LoVo (cell line): Measurements from ENCODE around the gene STT3B.

ENCODE experiments used
- DNase-seq: peaks from one replicate; pipeline ENCODE4 v3.0.0-alpha.2; 2016; ENCODE audit warnings: low spot score

The STT3B gene

DNA sequence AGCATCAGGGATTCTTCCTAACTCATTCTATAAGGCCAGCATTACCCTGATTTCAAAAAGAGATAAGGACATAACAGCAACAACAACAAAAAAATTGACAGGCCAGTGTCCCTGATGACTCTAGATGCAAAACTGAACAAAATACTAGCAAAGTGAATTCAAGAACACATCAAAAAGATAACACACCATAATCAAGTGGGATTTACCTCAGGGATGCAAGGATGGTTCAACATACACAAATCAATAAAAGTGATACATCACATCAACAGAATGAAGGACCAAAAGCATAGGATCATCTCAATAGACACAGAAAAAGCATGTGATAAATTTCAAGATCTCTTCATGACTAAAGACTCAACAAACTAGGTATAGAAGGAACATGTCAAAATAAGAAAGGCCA lies 119.6 kb downstream of the STT3B start:
- no peak for DNase-seq

DNA sequence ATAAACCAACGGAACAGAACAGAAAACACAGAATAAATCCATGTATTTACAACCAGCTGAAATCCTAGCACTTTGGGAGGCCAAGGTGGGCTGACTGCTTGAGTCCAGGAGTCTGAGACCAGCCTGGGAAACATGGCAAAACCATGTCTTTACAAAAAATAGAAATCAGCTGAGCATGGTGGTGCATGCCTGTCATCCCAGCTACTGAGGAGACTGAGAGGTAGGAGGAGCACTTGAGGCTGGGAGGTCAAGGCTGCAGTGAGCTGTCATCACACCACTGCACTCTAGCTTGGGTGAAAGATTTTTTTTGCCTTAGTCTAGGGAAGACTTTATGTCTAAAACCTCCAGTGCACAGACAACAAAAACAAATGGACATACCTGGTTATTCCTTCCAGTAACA lies 120.7 kb downstream of the STT3B start:
- DNase-seq, result no peak

DNA sequence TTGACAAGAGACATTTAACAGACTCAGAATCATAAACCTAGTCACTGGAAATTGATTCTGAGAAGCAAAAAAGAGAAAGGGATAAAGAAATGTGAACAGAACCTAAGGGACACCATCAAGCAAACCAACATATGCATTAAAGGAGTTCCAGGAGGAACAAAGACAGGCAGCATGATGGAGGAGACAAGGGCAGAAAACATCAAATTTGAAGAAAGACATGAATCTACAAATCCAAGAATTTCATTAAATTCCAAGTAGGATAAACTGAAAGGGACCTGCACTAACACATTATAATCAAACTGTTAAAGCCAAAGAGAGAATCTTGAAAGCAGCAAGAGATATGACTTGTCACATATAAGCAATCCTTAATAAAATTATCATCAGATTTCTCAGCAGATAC lies 122.3 kb downstream of the STT3B start:
- DNase-seq, result no peak

GRCh38 chr3:31659246-31659645 lies 126.5 kb downstream of the STT3B start:
- DNase-seq, result no peak

GRCh38 chr3:31661286-31661685 lies 128.6 kb downstream of the STT3B start:
- DNase-seq, result no peak

DNA sequence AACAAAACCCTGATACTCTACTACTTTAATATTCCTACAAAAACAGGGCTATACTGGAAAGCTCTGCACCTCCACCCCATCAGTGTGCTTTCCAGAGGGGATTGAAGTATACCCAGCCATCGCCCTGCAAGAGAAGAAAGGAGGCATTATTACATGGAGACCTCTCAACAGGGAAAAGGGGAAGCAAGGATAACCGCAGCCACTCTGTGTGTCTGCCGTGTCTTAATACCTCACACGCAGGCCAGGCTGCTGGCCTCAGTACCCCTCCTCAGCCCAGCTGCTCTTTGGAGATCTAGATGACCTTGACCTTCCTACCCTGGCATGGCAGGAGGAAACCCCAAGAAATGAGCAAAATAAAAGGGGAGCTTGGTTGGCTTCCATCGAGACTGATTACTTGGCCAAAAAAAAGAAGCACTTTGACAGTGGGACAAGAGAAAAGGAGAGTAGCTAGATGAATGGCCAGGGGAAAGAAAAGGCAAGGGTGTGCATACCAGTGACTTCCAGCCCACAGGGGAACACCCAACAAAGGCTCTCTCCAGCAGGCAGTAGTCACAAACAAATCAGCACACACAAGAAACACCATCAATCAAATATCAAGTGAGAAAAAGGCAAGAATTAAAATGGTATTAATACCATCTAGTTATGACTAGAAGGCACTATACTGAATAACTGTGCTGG lies 129.4 kb downstream of the STT3B start:
- DNase-seq, result no peak

DNA sequence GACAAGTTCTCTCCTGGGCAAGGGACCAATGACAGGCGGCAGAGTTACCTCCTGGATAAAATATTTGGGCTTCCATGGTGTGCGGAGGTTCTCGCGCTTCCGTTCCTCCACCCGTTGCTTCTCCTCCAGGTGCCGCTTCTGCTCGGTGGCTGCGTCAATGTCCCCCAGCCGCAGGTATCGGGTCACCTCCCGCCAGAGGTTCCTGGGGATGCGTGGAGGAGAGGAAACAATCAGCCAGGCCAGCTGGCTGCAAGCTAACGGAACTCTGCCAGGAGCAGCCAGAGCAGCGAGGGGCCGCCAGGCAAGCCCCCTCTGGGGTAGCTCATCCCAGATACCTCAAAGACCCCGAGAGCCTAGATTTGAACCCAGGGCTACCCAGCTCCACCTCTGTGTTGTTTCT lies 131.3 kb downstream of the STT3B start:
- no peak for DNase-seq

- DNase-seq, result no peak
These were observed 134.9 kb downstream of the STT3B start for GRCh38 chr3:31667582-31667981.

DNA sequence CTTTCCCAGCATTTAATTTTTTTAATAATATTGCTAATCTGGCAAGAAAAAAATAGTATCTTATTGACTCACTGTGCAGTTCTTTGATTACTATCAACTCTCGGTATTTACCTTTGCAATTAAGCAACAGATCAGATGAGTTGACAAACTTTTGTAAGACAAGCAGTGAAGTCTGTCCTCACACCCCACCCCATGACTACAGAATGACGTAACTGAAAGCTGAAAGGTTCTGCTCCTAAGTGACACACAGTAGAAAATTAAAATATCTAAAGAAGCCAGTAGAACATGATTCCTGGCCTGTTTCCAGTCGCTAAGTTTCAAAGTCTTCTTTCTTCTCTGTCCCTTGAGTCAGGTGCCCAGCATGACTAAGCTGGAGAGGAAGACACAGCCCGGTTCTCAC lies 135.5 kb downstream of the STT3B start:
- no peak for DNase-seq

GRCh38 chr3:31670136-31670535 lies 137.4 kb downstream of the STT3B start:
- DNase-seq, result no peak

DNA sequence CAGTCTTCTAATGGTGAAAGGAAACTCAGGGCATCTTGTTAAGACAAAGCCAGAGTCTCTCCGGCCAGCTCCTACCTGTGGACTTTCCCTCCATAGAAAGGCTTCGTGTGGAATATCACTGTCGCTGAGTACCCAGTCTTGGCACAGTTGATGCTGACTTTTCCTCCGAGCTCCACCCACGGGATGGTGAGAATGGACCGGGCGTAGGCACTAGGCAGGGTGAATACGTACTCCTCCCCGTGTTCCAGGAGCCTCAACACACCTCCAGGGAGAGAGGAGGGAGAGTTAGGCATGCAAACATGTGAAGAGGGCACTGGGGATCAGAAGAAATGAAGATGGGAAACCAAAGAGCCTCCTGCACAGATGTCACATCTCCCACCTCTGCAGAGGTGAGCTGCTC lies 138.0 kb downstream of the STT3B start:
- no peak for DNase-seq

DNA sequence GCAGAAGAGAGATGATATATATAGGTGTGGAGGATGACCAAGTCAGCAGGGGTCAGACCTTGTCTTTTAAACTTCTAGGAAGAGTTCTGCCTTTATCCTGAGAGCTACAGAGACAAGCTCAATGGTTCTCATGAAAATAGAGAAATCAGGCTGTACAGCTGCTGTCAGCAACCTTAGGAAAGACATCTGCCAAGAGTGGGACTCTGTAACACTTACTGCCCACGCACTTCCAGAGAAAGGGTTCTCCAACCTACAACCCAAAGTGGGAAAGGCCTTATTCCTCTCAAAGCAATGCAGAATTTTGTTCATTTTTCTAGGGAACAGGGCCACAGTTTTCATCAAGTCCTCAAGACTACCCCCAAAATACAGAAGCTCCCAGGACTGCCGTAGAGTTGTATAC lies 138.7 kb downstream of the STT3B start:
- no peak for DNase-seq

DNA sequence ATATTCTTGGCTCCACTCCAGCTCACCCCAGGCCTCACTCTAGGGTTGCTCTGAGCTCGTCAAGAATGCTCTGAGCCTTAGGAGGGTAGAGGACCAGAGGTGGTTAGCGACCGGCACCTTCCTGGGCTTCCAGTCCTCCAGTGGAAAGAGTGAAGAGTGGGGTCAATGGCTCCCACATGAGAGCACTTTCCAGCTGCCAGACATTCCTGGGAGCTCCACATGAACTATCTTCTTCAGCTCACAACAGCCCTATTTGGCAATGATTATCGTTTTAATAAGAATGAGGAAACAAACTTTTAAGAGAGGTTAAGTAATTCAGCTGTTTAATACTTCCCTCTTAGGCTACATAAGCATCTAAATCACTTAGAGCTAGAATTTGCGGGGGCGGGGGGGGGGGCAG lies 139.3 kb downstream of the STT3B start:
- no peak for DNase-seq

DNA sequence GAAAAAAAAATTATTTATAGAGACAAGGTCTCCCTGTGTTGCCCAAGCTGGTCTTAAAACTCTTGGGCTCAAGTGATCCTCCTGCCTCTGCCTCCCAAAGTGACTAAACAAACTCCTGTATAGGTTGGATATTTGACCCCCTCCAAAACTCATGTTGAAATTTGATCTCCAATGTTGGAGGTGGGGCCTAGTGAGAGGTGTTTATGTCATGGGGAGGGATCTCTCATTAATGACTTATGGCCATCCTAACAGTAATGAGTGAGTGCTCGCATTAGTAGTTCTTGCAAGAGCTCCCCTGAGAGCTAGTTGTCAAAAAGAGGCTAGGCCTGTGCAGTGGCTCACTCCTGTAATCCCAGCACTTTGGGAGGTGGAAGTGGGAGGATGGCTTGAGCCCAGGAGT lies 141.2 kb downstream of the STT3B start:
- no peak for DNase-seq

DNA sequence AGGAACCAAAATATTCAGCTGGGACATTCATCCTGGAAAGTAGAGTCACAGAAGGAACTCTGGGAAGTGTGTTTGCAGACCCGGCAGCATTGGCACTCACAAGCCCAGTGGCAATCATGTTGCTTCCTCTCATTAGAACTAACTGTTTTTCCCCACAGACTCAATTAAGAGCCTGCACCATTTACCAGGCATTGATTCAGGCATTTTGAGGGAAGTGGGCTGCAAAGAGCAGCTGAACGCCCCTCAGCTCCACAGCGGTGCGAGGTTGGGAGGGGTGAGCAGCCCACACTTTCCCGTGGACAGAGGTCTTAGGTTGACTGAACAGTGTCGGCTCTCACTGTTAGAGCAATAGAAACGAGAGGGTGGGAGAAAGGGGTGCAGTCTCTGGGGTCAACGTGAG lies 143.8 kb downstream of the STT3B start:
- DNase-seq, result no peak

DNA sequence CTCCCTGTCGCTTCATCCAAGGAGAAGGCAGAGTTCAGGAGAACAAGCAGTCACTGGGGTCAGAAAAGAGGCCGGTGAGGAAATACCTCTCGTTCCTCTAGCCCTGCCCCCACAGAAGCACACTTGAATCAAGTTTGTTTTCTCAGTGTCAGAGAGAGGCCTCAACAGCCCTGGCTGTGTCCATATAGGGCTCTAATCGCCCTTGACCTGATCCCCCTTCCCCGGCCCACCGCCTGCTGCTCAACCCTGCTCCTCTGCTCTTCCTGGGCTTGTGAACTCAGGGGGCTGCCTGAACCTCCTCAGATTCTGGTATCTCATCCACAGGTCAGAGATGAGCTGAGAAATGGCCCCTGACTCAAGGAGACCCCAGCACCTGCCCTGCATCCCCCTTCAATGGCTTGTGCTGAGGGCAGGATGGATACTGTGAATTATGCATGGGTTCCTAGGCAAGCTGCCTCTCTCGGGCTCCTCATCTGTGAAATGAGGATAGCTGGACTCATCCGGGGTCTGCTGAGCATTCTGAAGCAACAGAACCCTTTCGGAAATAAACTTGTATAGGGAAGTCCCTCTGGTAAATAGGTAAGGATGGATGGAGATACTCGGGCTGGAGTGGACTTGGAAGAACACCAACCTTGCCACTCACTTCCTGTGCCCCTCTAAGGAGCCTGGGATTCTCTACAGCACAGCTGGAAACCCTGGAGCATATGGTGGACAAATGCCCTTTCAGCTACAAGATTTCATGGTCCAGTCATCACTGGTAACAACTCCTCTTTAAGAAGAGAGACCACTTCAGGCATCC lies 147.5 kb downstream of the STT3B start:
- DNase-seq, result no peak
